ENCODE measurements around the gene CIPC.

GRCh38 chr14:77114609-77115008 lies 16.6 kb downstream of the CIPC start:
- TF ChIP-seq SRSF4 (IDR thresholded peaks at IDR 0.05; ENCODE audit: low read depth, low read length, poor library complexity, severe bottlenecking) (no peak), DZIP1 (CRISPR knock-in tag; IDR thresholded peaks at IDR 0.05) (no peak), MNT (IDR thresholded peaks at IDR 0.05) (no peak), EZH2 (conservative IDR thresholded peaks at IDR 0.05; ENCODE audit: low read depth, low read length) (no peak), JDP2 (CRISPR knock-in tag; IDR thresholded peaks at IDR 0.05; ENCODE audit: borderline replicate concordance) (no peak), RERE (CRISPR knock-in tag; IDR thresholded peaks at IDR 0.05; ENCODE audit: low read depth) (no peak), SP4 (CRISPR knock-in tag; IDR thresholded peaks at IDR 0.05) (no peak), CTCF (CRISPR knock-in tag; IDR thresholded peaks at IDR 0.05) (no peak), EP300 (IDR thresholded peaks at IDR 0.05; ENCODE audit: low read depth in 2 of 2, low read length in 2 of 2) (no peak), EP300 (CRISPR knock-in tag; IDR thresholded peaks at IDR 0.05; ENCODE audit: borderline replicate concordance) (no peak), FOXP4 (CRISPR knock-in tag; IDR thresholded peaks at IDR 0.05) (no peak), RBM22 (optimal IDR thresholded peaks at IDR 0.05; ENCODE audit: low read length) (no peak), ZFX (CRISPR knock-in tag; IDR thresholded peaks at IDR 0.05; ENCODE audit: low read depth) (no peak), XBP1 (CRISPR knock-in tag; IDR thresholded peaks at IDR 0.05) (no peak)
